BE2C (cell line): ENCODE results near the gene AP5M1.
"Not testable (repeated sequence)": the region's sequence is repeated elsewhere in the genome, so short reads cannot be mapped to it uniquely, and the experiment has no call there.

ENCODE experiments used
- DNase-seq: peaks from one replicate; pipeline ENCODE4 v3.0.0-alpha.2; 2020
- H3K27me3 ChIP-seq: fragments of 250-450 bp; sonication (Bioruptor Pico); 2 replicates; pipeline ENCODE4 v1.5.1; 2020; ENCODE audit warnings: mild to moderate bottlenecking
- H3K36me3 ChIP-seq: fragments of 250-450 bp; sonication (Bioruptor Pico); 2 replicates; pipeline ENCODE4 v1.5.1; 2020; ENCODE audit warnings: mild to moderate bottlenecking
- H3K4me1 ChIP-seq: fragments of 250-450 bp; sonication (Bioruptor Pico); 2 replicates; pipeline ENCODE4 v1.5.1; 2020
- H3K4me3 ChIP-seq: 2 replicates; pipeline ENCODE4 v1.5.1; 2011; ENCODE audit warnings: low read depth, low read length
- H3K9me3 ChIP-seq: fragments of 250-450 bp; sonication (Bioruptor Pico); 2 replicates; pipeline ENCODE4 v1.5.1; 2020
- CTCF ChIP-seq: IDR thresholded peaks from 2 replicates; pipeline ENCODE4 v1.5.1; 2012; ENCODE audit warnings: mild to moderate bottlenecking, low read depth, low read length

AP5M1 gene

GRCh38 chr14:57243320-57243719 lies 25.5 kb upstream of the AP5M1 start:
- TF ChIP-seq CTCF, result no peak
- Histone ChIP-seq H3K27me3 (no peaks in the 10 kb centered on the region), H3K4me3 (no peak overlapping the region), H3K36me3 (peaks cover 12% of the 10 kb centered on the region; the same call in 1 of the 2 replicates), H3K9me3 (0 out of 2 replicates have a peak, but pooled peaks cover 3% of the 10 kb centered on the region), H3K4me1 (no peaks in the 10 kb centered on the region)
- no peak for DNase-seq

GRCh38 chr14:57244106-57244505 lies 24.7 kb upstream of the AP5M1 start:
- no peak for TF ChIP-seq CTCF
- no peak overlapping the region for H3K4me3 ChIP-seq
- H3K4me1 ChIP-seq, result no peaks in the 10 kb centered on the region

DNA sequence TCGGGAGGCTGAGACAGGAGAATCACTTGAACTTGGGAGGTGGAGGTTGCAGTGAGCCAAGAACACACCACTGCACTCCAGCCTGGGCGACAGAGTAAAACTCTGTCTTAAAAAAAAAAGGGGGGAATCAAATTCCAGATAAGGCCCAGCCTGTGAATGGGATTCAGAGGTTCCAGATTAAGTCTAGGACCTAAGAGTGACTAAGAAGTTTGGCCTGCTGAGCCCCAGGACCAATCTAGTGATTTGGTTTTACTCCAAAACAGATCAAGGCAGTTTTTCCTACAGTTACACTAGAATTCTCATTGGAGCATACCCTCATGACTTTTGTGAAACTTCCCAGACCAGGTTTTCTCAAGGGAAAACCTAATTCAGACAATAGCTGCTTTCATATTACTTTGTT lies 22.8 kb upstream of the AP5M1 start:
- Histone ChIP-seq H3K4me3 (no peak overlapping the region), H3K27me3 (no peaks in the 10 kb centered on the region), H3K9me3 (0 out of 2 replicates have a peak, but pooled peaks cover 3% of the 10 kb centered on the region), H3K36me3 (peaks cover 9% of the 10 kb centered on the region; the same call in 1 of the 2 replicates), H3K4me1 (no peaks in the 10 kb centered on the region)
- TF ChIP-seq CTCF, result no peak
- DNase-seq, result no peak

More at GRCh38 chr14:57244106-57244505, 24.7 kb upstream of the AP5M1 start:
- DNase-seq, result no peak
- Histone ChIP-seq H3K36me3 (peaks cover 10% of the 10 kb centered on the region; the same call in 1 of the 2 replicates), H3K27me3 (no peaks in the 10 kb centered on the region), H3K9me3 (0 out of 2 replicates have a peak, but pooled peaks cover 3% of the 10 kb centered on the region)

GRCh38 chr14:57246933-57247657 lies 21.7 kb upstream of the AP5M1 start:
- H3K9me3 ChIP-seq, result 0 out of 2 replicates have a peak, but pooled peaks cover 3% of the 10 kb centered on the region
- DNase-seq, result no peak
- H3K36me3 ChIP-seq, result peaks cover 9% of the 10 kb centered on the region; the same call in 1 of the 2 replicates
- no peaks in the 10 kb centered on the region for H3K27me3 ChIP-seq
- no peaks in the 10 kb centered on the region for H3K4me1 ChIP-seq
- no peak overlapping the region for H3K4me3 ChIP-seq
- no peak for TF ChIP-seq CTCF

DNA sequence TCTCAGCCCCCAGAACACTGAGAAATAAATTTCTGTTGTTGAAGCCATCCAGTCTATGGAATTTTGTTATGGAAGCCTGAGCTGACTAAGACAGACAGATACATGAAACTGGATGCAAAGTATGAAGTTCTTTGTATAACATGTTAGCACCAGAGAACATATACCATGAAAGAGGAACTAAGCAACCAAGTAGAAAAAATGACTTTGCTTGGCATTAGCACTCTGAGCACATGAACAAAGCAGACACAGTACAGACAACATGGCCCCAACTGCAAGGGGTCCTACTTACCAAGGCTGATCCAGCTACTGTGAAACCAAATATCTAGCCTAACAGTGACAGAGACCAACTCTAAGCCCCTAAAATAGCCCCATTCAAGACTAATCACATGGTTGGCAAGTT lies 13.9 kb upstream of the AP5M1 start:
- no peak overlapping the region for H3K4me3 ChIP-seq
- no peaks in the 10 kb centered on the region for H3K27me3 ChIP-seq
- no peak for TF ChIP-seq CTCF
- H3K36me3 ChIP-seq, result peaks cover 4% of the 10 kb centered on the region; the same call in 1 of the 2 replicates
- H3K4me1 ChIP-seq, result no peaks in the 10 kb centered on the region
- peaks cover 4% of the 10 kb centered on the region; the same call in 1 of the 2 replicates for H3K9me3 ChIP-seq
- DNase-seq, result no peak

GRCh38 chr14:57258221-57258620 lies 10.6 kb upstream of the AP5M1 start:
- not testable (repeated sequence) for H3K9me3 ChIP-seq, H3K4me3 ChIP-seq, H3K36me3 ChIP-seq, H3K4me1 ChIP-seq, H3K27me3 ChIP-seq, DNase-seq
